IMR-90 (cell line): Measurements from ENCODE around the gene AIMP1. TPM values are rescaled to one million over a fixed set of nuclear protein-coding genes. Genes with fewer than 3 reads are reported as not detected.

ENCODE experiments used
- ATAC-seq: fragments of 200-7000 bp; cut with Tn5 transposase; 2 replicates; pipeline ENCODE4 v1.9.1; 2020; ENCODE audit warnings: low read depth, mild to moderate bottlenecking, moderate library complexity
- BruUV-seq: library from RNA; stranded (reverse); fragments of 400-500 nt; replicated peaks from 2 replicates; lab custom pipeline; 2021; lab: Mats Ljungman, UMichigan
- CTCF ChIA-PET: fragments of 300-600 bp; formaldehyde crosslinking; extraction: SDS; loops from one replicate; lab custom pipeline; 2021; ENCODE audit warnings: antibody characterized with exemption; lab: Yijun Ruan, JAX
- POLR2A ChIA-PET: fragments of 300-600 bp; sonication (Branson Sonifier 250); formaldehyde crosslinking; loops from one replicate; lab custom pipeline; 2022; ENCODE audit warnings: antibody characterized with exemption; ENCODE audit not compliant: unreplicated experiment; lab: Charles Lee
- DNase-seq: peaks from one replicate; pipeline ENCODE4 v3.0.0; 2013
- H2AFZ ChIP-seq: replicated peaks from 2 replicates; pipeline ENCODE3; 2013; ENCODE audit warnings: low read length, mild to moderate bottlenecking; ENCODE audit not compliant: poor library complexity
- H2AK5ac ChIP-seq: 2 replicates; pipeline ENCODE4 v1.6.1; 2013; ENCODE audit warnings: low read depth, low read length, inconsistent platforms
- H2AK9ac ChIP-seq: replicated peaks from 2 replicates; pipeline ENCODE3; 2013; ENCODE audit warnings: mild to moderate bottlenecking, low read depth, low read length, moderate library complexity; ENCODE audit not compliant: poor library complexity
- H2BK120ac ChIP-seq: 2 replicates; pipeline ENCODE4 v1.6.1; 2013; ENCODE audit warnings: low read depth, low read length, inconsistent platforms
- H2BK15ac ChIP-seq: 3 replicates; pipeline ENCODE4 v1.6.1; 2013; ENCODE audit warnings: low read depth, low read length, inconsistent platforms
- H2BK20ac ChIP-seq: 2 replicates; pipeline ENCODE4 v1.6.1; 2013; ENCODE audit warnings: low read depth, mild to moderate bottlenecking, inconsistent platforms, low read length, moderate library complexity
- H2BK5ac ChIP-seq: 2 replicates; pipeline ENCODE4 v1.6.1; 2013; ENCODE audit warnings: mild to moderate bottlenecking, low read depth, low read length, inconsistent platforms; ENCODE audit not compliant: poor library complexity, severe bottlenecking
- H3K14ac ChIP-seq: replicated peaks from 2 replicates; pipeline ENCODE4 v1.6.1; 2013; ENCODE audit warnings: low read depth, low read length, inconsistent platforms
- H3K18ac ChIP-seq: 2 replicates; pipeline ENCODE4 v1.6.1; 2013; ENCODE audit warnings: low read depth, low read length, control low read depth
- H3K23ac ChIP-seq: 2 replicates; pipeline ENCODE4 v1.6.1; 2013; ENCODE audit warnings: low read depth, low read length, inconsistent platforms
- H3K27ac ChIP-seq: 2 replicates; pipeline ENCODE4 v1.5.1; 2013; ENCODE audit warnings: mild to moderate bottlenecking, control low read depth, low read length; ENCODE audit not compliant: insufficient read depth
- H3K27me3 ChIP-seq: 2 replicates; pipeline ENCODE4 v1.6.1; 2013; ENCODE audit warnings: low read length; ENCODE audit not compliant: control insufficient read depth, insufficient read depth
- H3K36me3 ChIP-seq: 2 replicates; pipeline ENCODE4 v1.6.1; 2013; ENCODE audit warnings: low read length, mixed read lengths; ENCODE audit not compliant: control insufficient read depth, insufficient read depth
- H3K4ac ChIP-seq: 2 replicates; pipeline ENCODE4 v1.6.1; 2013; ENCODE audit warnings: low read depth, low read length, inconsistent platforms
- H3K4me1 ChIP-seq: 2 replicates; pipeline ENCODE4 v1.6.1; 2013; ENCODE audit warnings: low read length, mixed read lengths; ENCODE audit not compliant: control insufficient read depth, insufficient read depth
- H3K4me2 ChIP-seq: 2 replicates; pipeline ENCODE4 v1.6.1; 2013; ENCODE audit warnings: low read depth, mild to moderate bottlenecking, control low read depth, low read length, moderate library complexity
- H3K4me3 ChIP-seq: 2 replicates; pipeline ENCODE4 v1.5.1; 2013; ENCODE audit warnings: low read depth, mild to moderate bottlenecking, control low read depth, low read length, moderate library complexity; ENCODE audit not compliant: insufficient read depth
- H3K56ac ChIP-seq: 2 replicates; pipeline ENCODE4 v1.6.1; 2013; ENCODE audit warnings: low read length, inconsistent platforms; ENCODE audit not compliant: insufficient read depth; ENCODE audit errors: extremely low read depth
- H3K79me1 ChIP-seq, 2 experiments: 2 replicates each; pipeline ENCODE4 v1.6.1; 2013; ENCODE audit warnings: low read length in 2 of 2, inconsistent platforms in 1 of 2, low read depth in 1 of 2
- H3K9ac ChIP-seq: 2 replicates; pipeline ENCODE4 v1.6.1; 2013; ENCODE audit warnings: low read depth, low read length, control low read depth
- H3K9me1 ChIP-seq: 2 replicates; pipeline ENCODE4 v1.6.1; 2013; ENCODE audit warnings: low read length, inconsistent platforms; ENCODE audit not compliant: insufficient read depth
- H3K9me3 ChIP-seq: 2 replicates; pipeline ENCODE4 v1.6.1; 2013; ENCODE audit warnings: low read length; ENCODE audit not compliant: control insufficient read depth, insufficient read depth
- H4K20me1 ChIP-seq: 2 replicates; pipeline ENCODE4 v1.6.1; 2013; ENCODE audit warnings: low read length, inconsistent platforms; ENCODE audit not compliant: insufficient read depth
- H4K5ac ChIP-seq: 2 replicates; pipeline ENCODE4 v1.6.1; 2013; ENCODE audit warnings: mild to moderate bottlenecking, low read depth, low read length, control low read depth
- H4K8ac ChIP-seq, 2 experiments: 2 replicates each; pipeline ENCODE4 v1.6.1; 2013; ENCODE audit warnings: low read depth in 2 of 2, low read length in 2 of 2, control low read depth in 1 of 2, inconsistent platforms in 1 of 2
- H4K91ac ChIP-seq: 2 replicates; pipeline ENCODE4 v1.6.1; 2013; ENCODE audit warnings: low read depth, low read length, inconsistent platforms; ENCODE audit not compliant: insufficient read depth
- BHLHE40 ChIP-seq: fragments of 150-350 bp; IDR thresholded peaks from 2 replicates; pipeline ENCODE4 v1.6.1; 2016; ENCODE audit warnings: mild to moderate bottlenecking, low read depth, low read length
- CHD1 ChIP-seq: IDR thresholded peaks from 2 replicates; pipeline ENCODE4 v1.6.1; 2012; ENCODE audit warnings: low read depth, low read length, improper control_type of control experiment
- MAFK ChIP-seq: IDR thresholded peaks from 2 replicates; pipeline ENCODE4 v1.6.1; 2012; ENCODE audit warnings: low read depth, low read length, improper control_type of control experiment
- MAZ ChIP-seq: IDR thresholded peaks from 2 replicates; pipeline ENCODE4 v1.6.1; 2012; ENCODE audit warnings: low read depth, mild to moderate bottlenecking, low read length, improper control_type of control experiment, moderate library complexity, borderline replicate concordance
- MXI1 ChIP-seq: IDR thresholded peaks from 2 replicates; pipeline ENCODE4 v1.6.1; 2012; ENCODE audit warnings: low read depth, mild to moderate bottlenecking, low read length, moderate library complexity, borderline replicate concordance
- NFE2L2 ChIP-seq: fragments of 150-350 bp; IDR thresholded peaks from 2 replicates; pipeline ENCODE4 v1.6.1; 2016; ENCODE audit warnings: low read depth, mild to moderate bottlenecking, low read length
- RAD21 ChIP-seq: IDR thresholded peaks from 2 replicates; pipeline ENCODE4 v1.6.1; 2012; ENCODE audit warnings: low read length, improper control_type of control experiment
- RFX5 ChIP-seq: IDR thresholded peaks from 2 replicates; pipeline ENCODE4 v1.8.0; 2012; ENCODE audit warnings: low read depth, mild to moderate bottlenecking, low read length, moderate library complexity
- SMC3 ChIP-seq: fragments of 150-350 bp; IDR thresholded peaks from 2 replicates; pipeline ENCODE4 v1.6.1; 2016; ENCODE audit warnings: low read depth, mild to moderate bottlenecking, antibody characterized with exemption, low read length, moderate library complexity
- WGBS, 2 experiments: methylation state at CpG; one replicate each; pipeline versions ENCODE4 v1.1.5 to v1.1.7; 2013; ENCODE audit warnings: missing lambda C conversion rate in 2 of 2; ENCODE audit not compliant: insufficient read length in 1 of 2; ENCODE audit errors: extremely low coverage in 2 of 2; 5-methylcytosine and 5-hydroxymethylcytosine counted together
- dilution Hi-C: fragments of 300-500 bp; cut with HindIII; formaldehyde crosslinking; loops from one replicate; pipeline ENCODE4 v1.14.3; 2018; ENCODE audit warnings: low sequenced_read_pairs; ENCODE audit not compliant: unreplicated experiment
- in situ Hi-C: fragments of 300-500 bp; cut with MboI; formaldehyde crosslinking; loops from 3 replicates; pipeline ENCODE4 v1.14.3; 2019; ENCODE audit warnings: low sequenced_read_pairs, inconsistent platforms, mixed read lengths
- intact Hi-C: fragments of 100-400 bp; cut with micrococcal nuclease; formaldehyde crosslinking; loops from 2 replicates; pipeline ENCODE4 v1.10.0; 2022
- polyA plus RNA-seq, 3 experiments: library from polyadenylated mRNA; depleted of rRNA; stranded (reverse); fragments of >200 nt; gene quantifications; 2 replicates each; pipeline ENCODE4 v1.2.3, GENCODE V29; 2012; ENCODE audit warnings: low replicate concordance in 1 of 3
- total RNA-seq: library from RNA; depleted of rRNA; stranded (reverse); fragments of >200 nt; gene quantifications from 2 replicates; pipeline ENCODE4 v1.2.3, GENCODE V29; 2012
- TF ChIP-seq, protein P1 (sequence below): fragments of 150-350 bp; IDR thresholded peaks from 2 replicates; pipeline ENCODE4 v1.6.1; 2016; ENCODE audit warnings: low read depth, mild to moderate bottlenecking, low read length, moderate library complexity, borderline replicate concordance
- TF ChIP-seq, protein P2 (sequence below): fragments of 150-350 bp; IDR thresholded peaks from 2 replicates; pipeline ENCODE4 v1.6.1; 2017; ENCODE audit warnings: mild to moderate bottlenecking, antibody characterized with exemption, low read length, low read depth
- TF ChIP-seq, protein P3 (sequence below): conservative IDR thresholded peaks from 2 replicates; pipeline ENCODE4 v1.5.1; 2012; ENCODE audit warnings: mild to moderate bottlenecking, low read depth, low read length, improper control_type of control experiment

The AIMP1 gene
- total and polyA plus RNA-seq, 2 of the 4 experiments (the other 2 are of a cell fraction), result 11.8 to 21.4 TPM

DNA sequence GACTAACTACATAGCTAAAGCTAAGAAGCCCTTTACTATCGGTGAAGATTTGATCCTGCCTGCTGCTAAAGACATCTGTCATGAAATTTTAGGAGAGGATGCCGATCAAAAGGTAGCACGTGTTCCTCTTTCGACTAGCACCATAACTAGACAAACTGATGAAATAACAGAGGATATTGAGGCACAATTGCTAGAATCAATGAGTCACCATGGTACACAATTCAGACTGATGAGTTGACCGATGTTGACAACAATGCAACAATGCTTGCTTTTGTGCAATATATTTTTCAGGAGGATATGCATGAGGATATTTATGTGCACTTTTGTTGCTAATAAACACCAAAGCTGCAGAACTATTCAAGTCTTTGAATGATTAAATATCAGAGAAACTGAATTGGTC lies 24.7 kb upstream of the AIMP1 start:
- H2BK15ac ChIP-seq, result no peak overlapping the region
- ATAC-seq, result no peak
- no peak overlapping the region for H2BK120ac ChIP-seq
- H3K27me3 ChIP-seq, result no peaks in the 10 kb centered on the region
- H2AK5ac ChIP-seq, result no peak overlapping the region
- no peak overlapping the region for H4K8ac ChIP-seq
- TF ChIP-seq MAFK (no peak), NFE2L2 (no peak), RFX5 (no peak), MXI1 (no peak), RAD21 (no peak), MAZ (no peak), CHD1 (no peak), BHLHE40 (no peak), SMC3 (no peak)
- TF ChIP-seq, protein P1, sequence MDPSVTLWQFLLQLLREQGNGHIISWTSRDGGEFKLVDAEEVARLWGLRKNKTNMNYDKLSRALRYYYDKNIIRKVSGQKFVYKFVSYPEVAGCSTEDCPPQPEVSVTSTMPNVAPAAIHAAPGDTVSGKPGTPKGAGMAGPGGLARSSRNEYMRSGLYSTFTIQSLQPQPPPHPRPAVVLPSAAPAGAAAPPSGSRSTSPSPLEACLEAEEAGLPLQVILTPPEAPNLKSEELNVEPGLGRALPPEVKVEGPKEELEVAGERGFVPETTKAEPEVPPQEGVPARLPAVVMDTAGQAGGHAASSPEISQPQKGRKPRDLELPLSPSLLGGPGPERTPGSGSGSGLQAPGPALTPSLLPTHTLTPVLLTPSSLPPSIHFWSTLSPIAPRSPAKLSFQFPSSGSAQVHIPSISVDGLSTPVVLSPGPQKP, result no peak
- TF ChIP-seq, protein P2, sequence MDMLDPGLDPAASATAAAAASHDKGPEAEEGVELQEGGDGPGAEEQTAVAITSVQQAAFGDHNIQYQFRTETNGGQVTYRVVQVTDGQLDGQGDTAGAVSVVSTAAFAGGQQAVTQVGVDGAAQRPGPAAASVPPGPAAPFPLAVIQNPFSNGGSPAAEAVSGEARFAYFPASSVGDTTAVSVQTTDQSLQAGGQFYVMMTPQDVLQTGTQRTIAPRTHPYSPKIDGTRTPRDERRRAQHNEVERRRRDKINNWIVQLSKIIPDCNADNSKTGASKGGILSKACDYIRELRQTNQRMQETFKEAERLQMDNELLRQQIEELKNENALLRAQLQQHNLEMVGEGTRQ, result no peak
- TF ChIP-seq, protein P3, sequence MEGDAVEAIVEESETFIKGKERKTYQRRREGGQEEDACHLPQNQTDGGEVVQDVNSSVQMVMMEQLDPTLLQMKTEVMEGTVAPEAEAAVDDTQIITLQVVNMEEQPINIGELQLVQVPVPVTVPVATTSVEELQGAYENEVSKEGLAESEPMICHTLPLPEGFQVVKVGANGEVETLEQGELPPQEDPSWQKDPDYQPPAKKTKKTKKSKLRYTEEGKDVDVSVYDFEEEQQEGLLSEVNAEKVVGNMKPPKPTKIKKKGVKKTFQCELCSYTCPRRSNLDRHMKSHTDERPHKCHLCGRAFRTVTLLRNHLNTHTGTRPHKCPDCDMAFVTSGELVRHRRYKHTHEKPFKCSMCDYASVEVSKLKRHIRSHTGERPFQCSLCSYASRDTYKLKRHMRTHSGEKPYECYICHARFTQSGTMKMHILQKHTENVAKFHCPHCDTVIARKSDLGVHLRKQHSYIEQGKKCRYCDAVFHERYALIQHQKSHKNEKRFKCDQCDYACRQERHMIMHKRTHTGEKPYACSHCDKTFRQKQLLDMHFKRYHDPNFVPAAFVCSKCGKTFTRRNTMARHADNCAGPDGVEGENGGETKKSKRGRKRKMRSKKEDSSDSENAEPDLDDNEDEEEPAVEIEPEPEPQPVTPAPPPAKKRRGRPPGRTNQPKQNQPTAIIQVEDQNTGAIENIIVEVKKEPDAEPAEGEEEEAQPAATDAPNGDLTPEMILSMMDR, result no peak
- no peak for DNase-seq
- H3K9me3 ChIP-seq, result no peaks in the 10 kb centered on the region
- H3K9ac ChIP-seq, result no peak overlapping the region
- H3K36me3 ChIP-seq, result peaks cover 12% of the 10 kb centered on the region
- H3K14ac ChIP-seq, result no peak overlapping the region
- H2AFZ ChIP-seq, result no peak overlapping the region
- H3K9me1 ChIP-seq, result peaks cover 6% of the 10 kb centered on the region; the same call in 1 of the 2 replicates
- no peak overlapping the region for H3K4me3 ChIP-seq
- 100% methylated on average over 2 of the region's 5 CpGs; no CpG with 5 or more reads in 1 of the 2 experiments for WGBS, 2 experiments
- H3K4me2 ChIP-seq, result no peak overlapping the region
- no peak overlapping the region for H3K56ac ChIP-seq
- H3K4ac ChIP-seq, result no peak overlapping the region
- no TSS peak for BruUV-seq
- peaks cover 8 to 11% of the 10 kb centered on the region in 2 experiments; a peak in 2 of 4 replicates for H3K79me1 ChIP-seq
- no peak overlapping the region for H3K27ac ChIP-seq
- no peak overlapping the region for H3K23ac ChIP-seq
- POLR2A ChIA-PET, result no interaction called here
- intact Hi-C loops, result no loop called here
- in situ Hi-C loops, result no loop called here
- H4K5ac ChIP-seq, result no peak overlapping the region
- CTCF ChIA-PET, result no interaction called here
- H3K18ac ChIP-seq, result no peak overlapping the region
- no peak overlapping the region for H2BK20ac ChIP-seq
- dilution Hi-C loops, result no loop called here
- no peak overlapping the region for H2BK5ac ChIP-seq
- no peak overlapping the region for H4K91ac ChIP-seq
- no peaks in the 10 kb centered on the region; the same call in 1 of the 2 replicates for H4K20me1 ChIP-seq
- no peak overlapping the region for H2AK9ac ChIP-seq
- H3K4me1 ChIP-seq, result no peaks in the 10 kb centered on the region
